ENCODE data around the gene CEMP1. TPM values are rescaled to one million over a fixed set of nuclear protein-coding genes. Genes with fewer than 3 reads are reported as not detected.
A peak's percentile ranks its signal among the peaks of the same experiment; 100 is the strongest.

Gene CEMP1
- total RNA-seq, 1 donor from 2014 or later, result not detected

DNA sequence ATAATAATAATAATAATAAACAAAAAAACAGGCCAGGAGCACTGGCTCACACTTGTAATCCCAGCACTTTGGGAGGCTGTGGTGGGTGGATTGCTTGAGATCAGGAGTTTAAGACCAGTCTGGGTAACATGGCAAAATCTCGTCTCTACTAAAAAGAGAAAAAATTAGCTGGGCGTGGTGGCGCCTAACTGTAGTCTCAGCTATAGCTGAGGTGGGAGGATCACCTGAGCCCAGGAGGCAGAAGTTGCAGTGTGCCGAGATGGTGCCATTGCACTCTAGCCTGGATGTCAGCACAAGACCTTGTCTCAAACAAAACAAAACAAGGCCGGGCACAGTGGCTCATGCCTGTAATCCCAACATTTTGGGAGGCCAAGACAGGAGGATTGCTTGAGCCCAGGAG, 36.2 kb downstream of the CEMP1 start:
- peaks cover 3% of the 10 kb centered on the region for H3K27me3 Mint-ChIP-seq (ENCODE audit: insufficient read depth, low read depth)
- Histone ChIP-seq H3K27me3 (no peaks in the 10 kb centered on the region), H3K9me3 (ENCODE audit: low read depth) (no peaks in the 10 kb centered on the region), H3F3A (ENCODE audit: low read depth) (no peaks in the 10 kb centered on the region), H3K27ac (no peak overlapping the region), H3K4me3 (no peak overlapping the region), H3K36me3 (no peaks in the 10 kb centered on the region), H3K4me2 (no peak overlapping the region), H2AFZ (replicated peaks) (no peak overlapping the region), H3K9ac (peak overlapping the region; percentile 32), H3K4me1 (no peaks in the 10 kb centered on the region), H3K79me2 (ENCODE audit: low read depth) (no peaks in the 10 kb centered on the region), H4K20me1 (ENCODE audit: low read depth) (no peaks in the 10 kb centered on the region)
- no peaks in the 10 kb centered on the region for H3K9me3 Mint-ChIP-seq
- no peak overlapping the region for H3K4me3 Mint-ChIP-seq
- no peak for TF ChIP-seq EZH2phosphoT487 (IDR thresholded peaks at IDR 0.05)
- TF ChIP-seq EZH2 (IDR thresholded peaks at IDR 0.05), result no peak
- TF ChIP-seq CTCF (IDR thresholded peaks at IDR 0.05), result no peak
- DNase-seq (ENCODE audit: low spot score), result no peak
- H3K4me1 Mint-ChIP-seq, result no peaks in the 10 kb centered on the region
- peaks cover 3% of the 10 kb centered on the region for H3K36me3 Mint-ChIP-seq
- no peak overlapping the region for H3K27ac Mint-ChIP-seq

DNA sequence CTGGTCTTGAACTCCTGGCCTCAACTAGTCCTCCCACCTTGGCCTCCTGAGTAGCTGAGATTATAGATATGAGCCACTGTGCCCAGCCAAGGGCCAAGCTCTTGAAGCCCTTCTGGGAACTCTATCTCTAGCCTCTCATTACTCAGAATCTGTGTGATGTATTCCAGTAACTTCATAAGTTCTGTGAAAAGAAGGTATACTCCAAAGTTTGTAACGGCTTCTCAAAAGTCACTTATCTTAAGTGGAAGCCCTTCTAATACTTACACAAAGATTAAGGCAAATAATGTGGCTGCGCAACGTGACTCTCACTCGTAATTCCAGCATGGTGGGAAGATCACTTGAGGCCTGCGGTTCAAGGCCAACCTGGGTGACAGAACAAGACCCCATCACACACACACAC, 36.6 kb downstream of the CEMP1 start:
- H3K9me3 Mint-ChIP-seq, result no peaks in the 10 kb centered on the region
- no peak overlapping the region for H3K4me3 Mint-ChIP-seq
- H2AFZ ChIP-seq (replicated peaks), result no peak overlapping the region
- H3K27ac Mint-ChIP-seq, result no peak overlapping the region
- TF ChIP-seq EZH2 (IDR thresholded peaks at IDR 0.05), result no peak
- no peak for TF ChIP-seq EZH2phosphoT487 (IDR thresholded peaks at IDR 0.05)
- no peak for TF ChIP-seq CTCF (IDR thresholded peaks at IDR 0.05)
- no peaks in the 10 kb centered on the region for H3K27me3 ChIP-seq
- peaks cover 3% of the 10 kb centered on the region for H3K36me3 Mint-ChIP-seq
- peaks cover 3% of the 10 kb centered on the region for H3K27me3 Mint-ChIP-seq (ENCODE audit: insufficient read depth, low read depth)
- no peak for DNase-seq (ENCODE audit: low spot score)
- H3K36me3 ChIP-seq, result no peaks in the 10 kb centered on the region
- H3K4me3 ChIP-seq, result no peak overlapping the region
- H4K20me1 ChIP-seq (ENCODE audit: low read depth), result no peaks in the 10 kb centered on the region
- H3K9ac ChIP-seq, result no peak overlapping the region
- no peaks in the 10 kb centered on the region for H3K79me2 ChIP-seq (ENCODE audit: low read depth)
- H3K4me1 Mint-ChIP-seq, result no peaks in the 10 kb centered on the region
- no peaks in the 10 kb centered on the region for H3F3A ChIP-seq (ENCODE audit: low read depth)
- no peaks in the 10 kb centered on the region for H3K4me1 ChIP-seq
- no peak overlapping the region for H3K27ac ChIP-seq
- H3K9me3 ChIP-seq (ENCODE audit: low read depth), result no peaks in the 10 kb centered on the region
- no peak overlapping the region for H3K4me2 ChIP-seq

- no peak overlapping the region for H3K27ac Mint-ChIP-seq
- Histone ChIP-seq H3K4me3 (no peak overlapping the region), H3K4me1 (no peaks in the 10 kb centered on the region), H2AFZ (replicated peaks) (no peak overlapping the region), H3K9me3 (ENCODE audit: low read depth) (no peaks in the 10 kb centered on the region), H3K79me2 (ENCODE audit: low read depth) (no peaks in the 10 kb centered on the region), H3K27me3 (no peaks in the 10 kb centered on the region), H3F3A (ENCODE audit: low read depth) (no peaks in the 10 kb centered on the region), H3K27ac (no peak overlapping the region), H3K36me3 (no peaks in the 10 kb centered on the region), H3K9ac (no peak overlapping the region), H3K4me2 (no peak overlapping the region), H4K20me1 (ENCODE audit: low read depth) (no peaks in the 10 kb centered on the region)
- H3K36me3 Mint-ChIP-seq, result peaks cover 3% of the 10 kb centered on the region
- no peak for DNase-seq (ENCODE audit: low spot score)
- peaks cover 3% of the 10 kb centered on the region for H3K27me3 Mint-ChIP-seq (ENCODE audit: insufficient read depth, low read depth)
- no peaks in the 10 kb centered on the region for H3K4me1 Mint-ChIP-seq
- TF ChIP-seq EZH2 (IDR thresholded peaks at IDR 0.05) (no peak), EZH2phosphoT487 (IDR thresholded peaks at IDR 0.05) (no peak), CTCF (IDR thresholded peaks at IDR 0.05) (no peak)
- H3K9me3 Mint-ChIP-seq, result no peaks in the 10 kb centered on the region
- H3K4me3 Mint-ChIP-seq, result no peak overlapping the region
These were observed 37.6 kb downstream of the CEMP1 start for GRCh38 chr16:2493605-2494004.

All from neural progenitor cell (in vitro differentiated cells).